8988T (cell line): ENCODE data around the gene PAX7.

Experiments
- DNase-seq: peaks from one replicate; pipeline ENCODE4 v3.0.0; 2011

Gene PAX7

DNA sequence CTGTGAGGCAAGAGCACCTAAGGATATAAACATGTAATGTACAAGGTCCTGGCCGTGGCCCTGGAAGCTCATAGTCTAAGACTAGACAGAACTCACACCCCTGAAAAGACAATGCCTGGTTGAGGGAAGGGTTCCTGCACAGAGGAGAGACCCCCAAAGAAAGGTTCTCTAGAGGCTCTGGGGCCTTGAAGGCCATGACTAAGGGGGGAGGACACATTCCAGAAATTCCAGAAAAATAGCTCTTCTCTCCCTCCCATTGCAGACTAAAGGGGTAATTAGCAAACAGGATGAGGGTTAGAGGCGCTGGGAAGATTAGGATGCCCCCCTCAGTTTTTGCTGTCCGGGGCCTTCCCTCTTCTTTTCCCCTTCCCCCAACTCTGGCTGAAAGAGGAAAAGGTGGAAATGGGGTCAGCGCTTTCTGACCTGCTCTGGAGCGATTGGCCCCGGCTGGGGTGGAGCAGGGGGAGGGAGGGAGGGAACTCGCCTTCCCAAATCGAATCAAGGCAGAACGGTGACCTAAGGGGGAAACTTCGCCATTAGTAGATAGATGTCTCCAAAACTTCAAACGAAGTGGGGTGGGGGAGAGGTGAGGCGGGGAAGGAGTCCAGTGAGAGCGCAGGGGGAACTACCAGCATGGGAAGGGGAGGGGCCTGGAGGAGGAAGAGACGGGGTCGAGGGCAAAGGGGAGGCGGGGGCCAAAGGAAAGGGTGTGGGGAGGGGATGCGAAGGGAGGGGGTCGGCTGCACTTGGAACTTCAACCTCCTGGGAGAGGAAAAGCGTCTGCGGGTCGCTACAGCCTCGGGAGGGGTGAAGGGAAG lies 11.8 kb downstream of the PAX7 start:
- DNase-seq = no peak

GRCh38 chr1:18643154-18644012 lies 12.7 kb downstream of the PAX7 start:
- peak; percentile 81 for DNase-seq

- DNase-seq = no peak
Measured at GRCh38 chr1:18644013-18644399, 13.4 kb downstream of the PAX7 start.

GRCh38 chr1:18644446-18644845 lies 13.8 kb downstream of the PAX7 start:
- no peak for DNase-seq

DNA sequence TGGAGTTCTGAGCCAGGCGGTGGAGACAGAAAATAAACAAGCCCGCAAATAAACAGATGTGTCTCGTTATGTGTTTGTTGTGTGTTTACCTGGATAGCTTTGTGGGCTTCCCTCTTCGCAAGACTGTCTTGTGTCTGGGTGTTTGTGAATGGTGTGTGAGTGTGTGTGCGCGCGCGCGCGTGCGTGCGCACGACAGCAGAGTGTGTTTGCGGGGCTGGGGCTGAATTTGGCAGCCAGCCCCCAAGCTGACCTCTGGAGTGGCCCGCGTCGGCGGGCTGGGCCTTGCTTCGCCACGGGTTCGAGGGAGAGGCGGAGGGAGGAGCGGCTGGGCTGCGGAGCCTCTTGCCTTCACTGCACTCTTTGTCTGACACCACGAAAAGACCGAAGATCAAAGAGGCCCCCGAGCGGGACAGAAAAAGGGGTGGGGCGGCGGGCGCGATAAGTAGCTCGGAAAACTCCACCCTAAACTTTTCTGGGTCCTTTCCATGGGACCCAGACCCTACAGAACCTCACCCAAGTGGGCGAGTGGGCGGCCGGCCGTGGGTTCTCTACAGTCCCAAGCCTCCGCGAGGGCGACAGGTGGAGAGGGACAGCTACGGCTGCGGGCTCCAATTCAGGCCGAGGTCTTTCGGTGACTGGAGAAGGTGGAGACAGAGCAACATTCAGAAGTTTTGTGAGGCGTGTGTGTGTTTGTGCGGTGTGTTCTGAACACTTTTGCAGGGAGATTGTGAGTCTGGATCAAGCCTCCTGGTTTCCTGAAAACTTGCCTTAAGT lies 14.5 kb downstream of the PAX7 start:
- no peak for DNase-seq

- DNase-seq = no peak
Measured at GRCh38 chr1:18645747-18646090, 15.1 kb downstream of the PAX7 start.

DNA sequence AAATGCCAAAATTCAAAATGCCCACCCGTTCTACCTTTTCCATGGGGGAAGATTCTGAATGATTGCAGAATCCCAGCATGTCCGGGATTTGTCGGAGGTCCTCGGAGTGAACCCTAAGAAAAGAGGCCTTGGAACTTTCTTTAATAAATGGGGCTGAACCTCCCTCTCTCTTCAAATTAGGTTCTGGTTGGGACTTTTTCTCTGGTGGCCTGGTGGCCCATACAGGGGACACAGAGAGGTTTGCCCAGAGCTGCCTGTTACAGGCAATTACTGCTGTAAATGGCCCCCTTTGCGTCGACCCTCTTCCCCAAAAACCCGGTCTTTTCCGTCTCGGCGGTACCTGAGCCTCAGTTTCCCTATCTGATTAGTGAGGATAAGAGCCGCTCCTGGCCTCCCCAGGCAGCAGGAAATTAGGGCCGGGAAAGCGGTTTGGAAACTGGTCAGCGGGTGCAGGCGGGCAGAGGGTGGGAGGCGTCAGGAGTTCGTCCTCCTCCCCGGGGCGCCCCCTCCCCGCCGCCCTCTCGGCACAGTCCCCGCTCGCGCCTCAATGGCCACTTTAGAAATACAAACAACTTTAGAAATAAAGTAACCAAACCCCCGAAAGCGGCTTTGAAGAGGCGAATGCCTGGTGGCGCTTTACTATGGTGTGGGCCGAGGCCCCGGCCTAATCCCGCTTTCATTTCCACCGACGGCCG lies 15.6 kb downstream of the PAX7 start:
- DNase-seq = no peak

GRCh38 chr1:18646786-18647410 lies 16.3 kb downstream of the PAX7 start:
- DNase-seq = no peak

GRCh38 chr1:18647681-18648214 lies 17.1 kb downstream of the PAX7 start:
- no peak for DNase-seq

DNA sequence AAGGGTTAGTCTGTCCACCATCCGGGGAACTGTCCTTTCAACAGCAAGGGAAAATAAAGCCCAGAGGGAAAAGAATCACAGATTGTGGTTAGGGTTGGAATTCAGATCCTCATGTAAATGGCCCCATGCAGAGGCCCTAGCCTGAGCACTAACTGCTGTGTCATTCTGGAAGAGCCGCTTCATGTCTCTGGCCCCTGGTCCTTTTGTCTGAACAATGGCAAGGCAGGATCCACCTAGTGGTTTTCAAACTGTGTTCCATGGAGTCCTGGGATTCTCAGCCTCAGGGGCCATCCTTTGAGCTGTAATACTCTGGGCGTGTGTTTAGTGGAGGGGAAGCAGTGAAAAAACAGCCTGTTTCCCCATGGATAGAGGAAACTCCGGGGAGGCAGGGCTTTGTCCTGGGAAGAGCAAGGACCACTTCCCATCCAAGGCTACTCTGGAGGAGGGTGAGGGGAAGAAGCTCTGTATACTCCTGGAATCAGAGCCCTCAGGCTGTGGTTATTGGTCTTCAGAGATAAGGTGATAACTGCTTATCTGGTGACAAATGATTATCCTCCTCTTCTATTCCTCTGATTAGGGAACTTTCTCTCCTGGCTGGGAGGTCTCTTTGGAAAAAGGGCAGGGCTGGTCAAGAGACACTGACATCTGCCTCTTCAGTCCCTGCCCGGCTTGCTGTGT lies 19.2 kb downstream of the PAX7 start:
- DNase-seq = no peak

GRCh38 chr1:18651713-18652112 lies 21.1 kb downstream of the PAX7 start:
- no peak for DNase-seq

DNA sequence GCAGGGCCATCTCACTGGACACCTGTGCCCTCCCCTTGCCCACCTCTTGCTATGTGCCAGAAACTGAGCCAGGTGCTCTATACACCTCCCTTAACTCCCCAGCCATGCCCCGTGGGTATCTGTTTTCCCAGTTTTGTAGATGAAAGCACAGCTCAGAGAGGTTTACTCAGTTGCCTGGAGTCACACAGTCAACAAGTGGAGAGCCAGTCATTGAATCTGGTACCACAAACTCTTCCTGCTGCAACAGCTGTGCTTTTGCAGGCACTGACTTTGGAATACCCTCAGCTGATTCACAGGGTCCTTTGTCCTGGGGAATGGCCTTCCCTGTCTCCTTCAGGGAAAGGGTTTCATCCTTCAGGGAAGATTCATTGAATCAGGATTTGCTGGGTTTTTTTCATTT lies 22.1 kb downstream of the PAX7 start:
- no peak for DNase-seq

- no peak for DNase-seq
Measured at GRCh38 chr1:18653367-18653766, 22.7 kb downstream of the PAX7 start.

- no peak for DNase-seq
Measured at GRCh38 chr1:18653916-18654315, 23.3 kb downstream of the PAX7 start.

- DNase-seq = no peak
Measured at GRCh38 chr1:18654599-18654998, 24.0 kb downstream of the PAX7 start.

DNA sequence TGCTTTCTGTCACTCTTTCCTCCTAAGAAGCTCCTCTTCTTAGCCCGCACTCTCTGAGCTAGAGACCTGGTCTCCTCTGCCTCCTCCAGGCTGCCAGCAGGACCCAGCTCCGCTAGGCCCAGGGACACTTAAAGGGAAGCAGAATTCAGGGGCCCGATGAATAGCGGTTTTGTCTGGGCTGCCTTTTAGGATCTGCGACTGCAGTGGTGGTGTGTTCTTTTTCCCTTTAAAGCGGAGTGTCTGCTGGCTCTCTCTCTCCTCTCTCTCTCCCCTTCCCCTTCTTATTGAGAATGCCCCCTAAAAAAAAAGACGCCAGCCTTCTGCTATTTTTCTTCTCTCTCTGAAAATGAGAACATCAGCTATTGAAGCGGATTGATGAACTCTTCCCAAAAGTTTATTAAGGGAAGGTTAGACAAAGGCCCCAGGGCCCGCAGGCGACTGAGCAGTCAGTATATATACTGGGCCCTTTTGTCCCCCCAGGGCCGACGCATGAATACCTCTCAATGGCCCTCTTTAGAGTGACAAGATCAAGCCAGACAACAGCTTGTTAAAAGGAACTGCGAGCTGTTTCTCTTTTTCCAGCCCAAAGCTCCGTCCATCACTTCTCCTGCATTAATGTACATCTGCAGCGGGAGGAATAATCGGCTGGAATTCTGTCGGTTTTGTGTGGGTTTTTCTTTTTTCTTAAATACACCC lies 27.0 kb downstream of the PAX7 start:
- no peak for DNase-seq

DNA sequence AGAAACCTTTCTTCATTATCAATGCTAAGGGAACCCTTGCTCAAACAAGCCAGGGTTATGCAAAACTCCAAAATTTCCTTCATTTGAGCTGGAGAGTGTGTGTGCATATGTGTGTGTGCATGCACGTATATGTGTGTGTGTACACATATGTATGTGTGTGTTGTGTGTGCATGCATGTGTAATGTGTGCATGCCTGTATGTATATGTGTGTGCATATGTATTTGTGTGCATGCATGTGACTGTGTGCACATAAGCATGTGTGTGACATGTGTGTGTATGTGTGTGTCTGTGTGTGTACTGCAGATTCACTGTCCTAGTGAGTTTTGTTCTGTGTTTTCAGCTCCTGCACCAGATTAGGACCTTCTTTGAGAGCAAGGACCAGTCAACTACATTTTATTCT lies 28.2 kb downstream of the PAX7 start:
- no peak for DNase-seq

GRCh38 chr1:18661404-18662285 lies 31.0 kb downstream of the PAX7 start:
- DNase-seq = no peak

GRCh38 chr1:18662286-18662639 lies 31.6 kb downstream of the PAX7 start:
- no peak for DNase-seq
